B cell (primary cell): ENCODE data around the gene ST6GALNAC3. TPM values are rescaled to one million over a fixed set of nuclear protein-coding genes. Genes with fewer than 3 reads are reported as not detected.

ENCODE experiments used
- ATAC-seq: fragments of 200-7000 bp; cut with Tn5 transposase; one replicate; pipeline ENCODE4 v1.10.0; 2021; ENCODE audit warnings: low read depth, mild to moderate bottlenecking, moderate number of reproducible peaks, moderate library complexity
- CTCF ChIA-PET: fragments of 350-600 bp; sonication (Branson Sonifier 250); formaldehyde crosslinking; loops from one replicate; lab custom pipeline; 2021; ENCODE audit warnings: antibody characterized with exemption, inconsistent platforms; lab: Charles Lee
- POLR2A ChIA-PET: fragments of 350-600 bp; sonication (Branson Sonifier 250); formaldehyde crosslinking; loops from one replicate; lab custom pipeline; 2021; ENCODE audit warnings: antibody characterized with exemption; lab: Charles Lee
- DNase-seq: peaks from one replicate; pipeline ENCODE4 v3.0.0; 2013
- H2AFZ ChIP-seq: 2 replicates; pipeline ENCODE4 v1.6.1; 2012; ENCODE audit warnings: mild to moderate bottlenecking, low read depth, low read length; ENCODE audit not compliant: insufficient read depth, poor library complexity, severe bottlenecking
- H3K27ac ChIP-seq, 2 donors: 1 replicate in 1 of 2; 2 replicates in 1 of 2; pipeline ENCODE4 v1.5.1; 2012 to 2013; ENCODE audit warnings: low read length in 2 of 2, mild to moderate bottlenecking in 2 of 2, moderate library complexity in 1 of 2
- H3K27me3 ChIP-seq, 4 experiments: fragments of 200-600 bp in 1 of 4; sonication (generic) in 1 of 4; replicated peaks in 1 of 4; 1 replicate in 2 of 4; 2 replicates in 2 of 4; pipeline versions ENCODE4 v1.6.1 to v1.7.0; 2013 to 2016; ENCODE audit warnings: low read length in 3 of 4, mild to moderate bottlenecking in 2 of 4, mixed read lengths in 1 of 4, moderate library complexity in 1 of 4; ENCODE audit not compliant: insufficient read depth in 4 of 4, control insufficient read depth in 3 of 4; ENCODE audit errors: control extremely low read depth in 1 of 4
- H3K36me3 ChIP-seq, 2 experiments: replicated peaks in 1 of 2; 1 replicate in 1 of 2; 2 replicates in 1 of 2; pipeline versions ENCODE4 v1.6.1 to v1.7.1; 2013; ENCODE audit warnings: low read length in 1 of 2; ENCODE audit not compliant: insufficient read depth in 2 of 2, control insufficient read depth in 1 of 2; ENCODE audit errors: control extremely low read depth in 1 of 2, extremely low read depth in 1 of 2
- H3K4me1 ChIP-seq, 2 donors: fragments of 200-600 bp in 1 of 2; sonication (generic) in 1 of 2; 1 replicate in 1 of 2; 2 replicates in 1 of 2; pipeline versions ENCODE4 v1.5.1 to v1.6.1; 2013 to 2017; ENCODE audit warnings: low read length in 2 of 2; ENCODE audit not compliant: control insufficient read depth in 2 of 2, insufficient read depth in 2 of 2
- H3K4me2 ChIP-seq: replicated peaks from 2 replicates; pipeline ENCODE3; 2012; ENCODE audit warnings: mild to moderate bottlenecking, low read depth, low read length; ENCODE audit not compliant: poor library complexity, severe bottlenecking
- H3K4me3 ChIP-seq, 5 experiments: fragments of 200-600 bp in 1 of 5; sonication (generic) in 1 of 5; 1 replicate in 3 of 5; 2 replicates in 2 of 5; pipeline versions ENCODE4 v1.5.1 to v1.7.0; 2011 to 2016; ENCODE audit warnings: low read length in 4 of 5, mild to moderate bottlenecking in 4 of 5, low read depth in 2 of 5, control low read depth in 1 of 5, moderate library complexity in 1 of 5; ENCODE audit not compliant: insufficient read depth in 1 of 5; ENCODE audit errors: control extremely low read depth in 1 of 5, extremely low read depth in 1 of 5
- H3K79me2 ChIP-seq: fragments of 200-600 bp; sonication (generic); one replicate; pipeline ENCODE4 v1.6.0; 2016; ENCODE audit warnings: low read length; ENCODE audit not compliant: control insufficient read depth, insufficient read depth
- H3K9ac ChIP-seq: fragments of 200-600 bp; sonication (generic); 2 replicates; pipeline ENCODE4 v1.6.1; 2017; ENCODE audit warnings: mild to moderate bottlenecking, low read length, moderate library complexity
- H3K9me3 ChIP-seq, 3 donors: one replicate each; pipeline versions ENCODE4 v1.6.1 to v1.7.1; 2013; ENCODE audit warnings: low read length in 2 of 3; ENCODE audit not compliant: control insufficient read depth in 2 of 3, insufficient read depth in 1 of 3; ENCODE audit errors: control extremely low read depth in 1 of 3
- H4K20me1 ChIP-seq: 2 replicates; pipeline ENCODE4 v1.6.0; 2012; ENCODE audit warnings: mild to moderate bottlenecking, low read length; ENCODE audit not compliant: insufficient read depth, control insufficient read depth, poor library complexity, severe bottlenecking
- H3K27ac Mint-ChIP-seq: one replicate; pipeline ENCODE4 v1.8.0; 2021; ENCODE audit warnings: mixed read lengths
- H3K27me3 Mint-ChIP-seq: one replicate; pipeline ENCODE4 v1.8.0; 2021; ENCODE audit warnings: mixed read lengths
- H3K4me1 Mint-ChIP-seq: one replicate; pipeline ENCODE4 v1.8.0; 2021; ENCODE audit warnings: mixed read lengths
- H3K4me3 Mint-ChIP-seq: one replicate; pipeline ENCODE4 v1.8.0; 2021; ENCODE audit warnings: mixed read lengths
- H3K9me3 Mint-ChIP-seq: one replicate; pipeline ENCODE4 v1.8.0; 2022; ENCODE audit warnings: mixed read lengths; ENCODE audit not compliant: insufficient read depth
- EZH2 ChIP-seq: IDR thresholded peaks from 2 replicates; pipeline ENCODE4 v1.6.1; 2012; ENCODE audit warnings: borderline replicate concordance, low read depth, mild to moderate bottlenecking, moderate library complexity, low read length; ENCODE audit not compliant: insufficient read depth, poor library complexity, severe bottlenecking
- whole genome bisulfite sequencing: methylation state at CpG from one replicate; pipeline ENCODE4 v1.1.5; 2013; ENCODE audit warnings: missing lambda C conversion rate; ENCODE audit not compliant: insufficient coverage; 5-methylcytosine and 5-hydroxymethylcytosine counted together
- intact Hi-C: fragments of 100-400 bp; cut with micrococcal nuclease; formaldehyde crosslinking; loops from one replicate; pipeline ENCODE4 v1.10.0; 2022
- polyA plus RNA-seq: library from polyadenylated mRNA; depleted of rRNA; stranded (reverse); fragments of >200 nt; gene quantifications from 2 replicates; pipeline ENCODE4 v1.2.3, GENCODE V29; 2012
- total RNA-seq, 2 donors: library from RNA; stranded (reverse); fragments of 120-200 nt in 1 of 2; gene quantifications; 1 replicate in 1 of 2; 2 replicates in 1 of 2; pipeline versions ENCODE4 v1.2.3 to v1.2.4, GENCODE V29; 2013 to 2022
- TF ChIP-seq, protein P1 (sequence below): fragments of 200-600 bp; IDR thresholded peaks from one replicate; pipeline ENCODE4 v1.8.0; 2022; ENCODE audit warnings: antibody characterized with exemption, mild to moderate bottlenecking

Gene ST6GALNAC3
- total and polyA plus RNA-seq, 2 donors (not counting 1 experiment from before 2014, with no cell fraction given) = 3.0 to 17.3 TPM

DNA sequence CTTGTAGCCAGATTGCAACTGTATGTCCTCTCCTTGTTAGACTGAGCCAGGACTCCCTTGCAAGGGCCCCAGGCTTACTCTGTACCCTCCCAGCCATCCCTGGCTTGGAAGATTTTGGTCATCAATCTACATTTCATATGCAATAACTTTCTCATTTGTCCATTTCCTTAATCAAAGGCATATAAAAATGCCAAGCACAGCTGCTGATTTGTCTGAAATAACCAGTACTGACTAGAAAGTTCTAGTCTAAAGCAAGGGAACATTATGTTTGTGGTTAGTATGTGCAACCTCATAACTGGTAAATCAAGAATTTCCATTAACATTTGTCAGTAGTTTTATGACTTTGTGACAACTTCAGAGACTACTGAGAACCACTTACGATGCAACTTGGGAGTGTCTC is 370.2 kb downstream of the ST6GALNAC3 start:
- no peaks in the 10 kb centered on the region for H3K27me3 ChIP-seq
- peaks cover 6% of the 10 kb centered on the region for H3K9me3 Mint-ChIP-seq
- no peaks in the 10 kb centered on the region for H3K27me3 Mint-ChIP-seq
- peaks cover 0 to 14% (median 4%) of the 10 kb centered on the region in 3 donors for H3K9me3 ChIP-seq
- H3K36me3 ChIP-seq = no peaks in the 10 kb centered on the region
- no peak overlapping the region for H2AFZ ChIP-seq
- ChIA-PET CTCF (no interaction called here), POLR2A (no interaction called here)
- H3K9ac ChIP-seq = no peak overlapping the region
- TF ChIP-seq EZH2 = no peak
- TF ChIP-seq, protein P1, sequence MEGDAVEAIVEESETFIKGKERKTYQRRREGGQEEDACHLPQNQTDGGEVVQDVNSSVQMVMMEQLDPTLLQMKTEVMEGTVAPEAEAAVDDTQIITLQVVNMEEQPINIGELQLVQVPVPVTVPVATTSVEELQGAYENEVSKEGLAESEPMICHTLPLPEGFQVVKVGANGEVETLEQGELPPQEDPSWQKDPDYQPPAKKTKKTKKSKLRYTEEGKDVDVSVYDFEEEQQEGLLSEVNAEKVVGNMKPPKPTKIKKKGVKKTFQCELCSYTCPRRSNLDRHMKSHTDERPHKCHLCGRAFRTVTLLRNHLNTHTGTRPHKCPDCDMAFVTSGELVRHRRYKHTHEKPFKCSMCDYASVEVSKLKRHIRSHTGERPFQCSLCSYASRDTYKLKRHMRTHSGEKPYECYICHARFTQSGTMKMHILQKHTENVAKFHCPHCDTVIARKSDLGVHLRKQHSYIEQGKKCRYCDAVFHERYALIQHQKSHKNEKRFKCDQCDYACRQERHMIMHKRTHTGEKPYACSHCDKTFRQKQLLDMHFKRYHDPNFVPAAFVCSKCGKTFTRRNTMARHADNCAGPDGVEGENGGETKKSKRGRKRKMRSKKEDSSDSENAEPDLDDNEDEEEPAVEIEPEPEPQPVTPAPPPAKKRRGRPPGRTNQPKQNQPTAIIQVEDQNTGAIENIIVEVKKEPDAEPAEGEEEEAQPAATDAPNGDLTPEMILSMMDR = no peak
- H3K79me2 ChIP-seq = no peaks in the 10 kb centered on the region
- WGBS = no CpG with 5 or more reads among the region's 1 CpG
- no peak overlapping the region for H3K4me2 ChIP-seq
- no peak overlapping the region for H3K4me3 ChIP-seq
- H3K27ac ChIP-seq = no peak overlapping the region
- H3K4me3 Mint-ChIP-seq = no peak overlapping the region
- DNase-seq (no peak), ATAC-seq (no peak)
- no peaks in the 10 kb centered on the region for H3K4me1 Mint-ChIP-seq
- H4K20me1 ChIP-seq = no peaks in the 10 kb centered on the region
- H3K27ac Mint-ChIP-seq = no peak overlapping the region
- intact Hi-C loops = no loop called here
- no peaks in the 10 kb centered on the region for H3K4me1 ChIP-seq

DNA sequence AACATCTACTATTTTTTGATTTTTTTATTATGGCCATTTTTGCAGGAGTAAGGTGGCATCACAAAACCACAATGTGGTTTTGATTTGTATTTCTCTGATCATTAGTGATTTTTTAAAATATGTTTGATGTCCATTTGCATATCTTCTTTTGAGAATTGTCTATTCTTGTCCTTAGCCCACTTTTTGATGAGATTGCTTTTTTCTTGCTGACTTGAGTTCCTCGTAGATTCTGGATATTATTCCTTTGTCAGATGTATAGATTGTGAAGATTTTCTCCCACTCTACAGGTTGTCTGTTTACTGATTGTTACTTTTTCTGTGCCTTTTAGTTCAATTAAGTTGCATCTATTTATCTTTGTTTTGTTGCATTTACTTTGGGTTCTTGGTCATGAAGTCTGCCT is 375.7 kb downstream of the ST6GALNAC3 start:
- intact Hi-C loops = no loop called here
- Histone ChIP-seq H3K9ac (no peak overlapping the region), H3K9me3 (peaks cover 5 to 14% (median 6%) of the 10 kb centered on the region in 3 donors), H3K36me3 (no peaks in the 10 kb centered on the region), H3K4me1 (no peaks in the 10 kb centered on the region), H3K4me2 (no peak overlapping the region), H2AFZ (no peak overlapping the region), H4K20me1 (no peaks in the 10 kb centered on the region), H3K79me2 (no peaks in the 10 kb centered on the region), H3K4me3 (no peak overlapping the region), H3K27me3 (no peaks in the 10 kb centered on the region), H3K27ac (no peak overlapping the region)
- WGBS = no CpG with 5 or more reads among the region's 1 CpG
- ChIA-PET CTCF (no interaction called here), POLR2A (no interaction called here)
- Mint-ChIP-seq H3K4me3 (no peak overlapping the region), H3K9me3 (peaks cover 22% of the 10 kb centered on the region), H3K27me3 (no peaks in the 10 kb centered on the region), H3K27ac (no peak overlapping the region), H3K4me1 (no peaks in the 10 kb centered on the region)
- DNase-seq (no peak), ATAC-seq (no peak)
- no peak for TF ChIP-seq EZH2
- TF ChIP-seq, protein P1 = no peak
